Fibroblast of upper back skin (primary cell): Measurements from ENCODE around the gene PRKN.
A peak's percentile ranks its signal among the peaks of the same experiment; 100 is the strongest.
"Not testable (repeated sequence)": the region's sequence is repeated elsewhere in the genome, so short reads cannot be mapped to it uniquely, and the experiment has no call there.

Experiments used
- DNase-seq: peaks from one replicate; pipeline ENCODE4 v3.0.0-alpha.2; 2013

PRKN gene

DNA sequence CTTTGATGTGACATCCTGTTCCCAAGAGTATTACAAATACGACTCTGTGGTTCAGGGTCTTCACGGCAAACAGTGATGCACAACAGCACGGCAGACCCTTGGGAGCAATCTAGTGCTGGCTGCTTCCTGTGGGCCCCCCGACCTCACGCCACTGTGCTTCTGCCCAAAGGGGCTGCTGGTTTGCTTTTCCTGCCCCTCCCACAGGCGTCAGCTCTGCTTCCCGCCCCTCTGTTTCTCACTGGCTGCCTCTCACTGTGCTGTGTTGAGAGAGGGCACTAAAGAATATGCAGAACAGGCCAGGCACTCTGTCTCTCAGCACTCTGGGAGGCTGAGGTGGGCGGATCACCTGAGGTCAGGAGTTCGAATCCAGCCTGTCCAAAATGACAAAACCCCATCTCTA is 899.2 kb downstream of the PRKN start:
- no peak for DNase-seq

DNA sequence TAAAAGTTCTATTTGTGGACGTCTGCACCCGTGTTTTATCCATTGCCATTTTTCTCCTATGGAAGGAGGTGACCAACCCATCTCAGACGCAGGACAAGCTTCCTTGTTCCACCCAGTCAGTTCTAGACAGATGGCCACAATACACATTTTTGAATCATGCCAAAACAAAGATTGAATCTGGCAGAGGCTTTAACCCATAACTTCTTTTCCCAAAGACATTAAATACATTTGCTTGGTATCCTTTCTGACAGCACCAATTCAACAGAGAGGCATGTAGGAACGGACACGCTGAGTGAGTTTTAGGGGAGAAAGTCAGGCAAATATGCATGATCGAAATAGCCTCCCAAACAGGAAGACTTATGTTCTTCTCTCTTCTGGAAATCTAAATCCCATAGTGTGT is 901.1 kb downstream of the PRKN start:
- no peak for DNase-seq

DNA sequence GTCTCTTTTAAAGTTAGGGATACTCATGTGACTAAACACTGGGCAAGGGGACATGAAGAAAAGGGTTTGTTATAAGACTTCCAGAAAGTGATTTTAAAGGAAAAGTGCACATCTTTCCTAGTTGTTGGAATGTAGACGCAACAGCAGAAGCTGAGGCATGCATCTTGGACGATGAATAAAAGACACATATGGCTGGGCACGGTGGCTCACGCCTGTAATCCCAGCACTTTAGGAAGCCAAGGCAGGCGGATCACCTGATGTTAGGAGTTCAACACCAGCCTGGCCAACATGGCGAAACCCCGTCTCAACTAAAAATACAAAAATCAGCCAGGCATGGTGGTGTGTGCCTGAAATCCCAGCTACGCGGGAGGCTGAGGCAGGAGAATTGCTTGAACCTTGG is 905.4 kb downstream of the PRKN start:
- DNase-seq = not testable (repeated sequence)

DNA sequence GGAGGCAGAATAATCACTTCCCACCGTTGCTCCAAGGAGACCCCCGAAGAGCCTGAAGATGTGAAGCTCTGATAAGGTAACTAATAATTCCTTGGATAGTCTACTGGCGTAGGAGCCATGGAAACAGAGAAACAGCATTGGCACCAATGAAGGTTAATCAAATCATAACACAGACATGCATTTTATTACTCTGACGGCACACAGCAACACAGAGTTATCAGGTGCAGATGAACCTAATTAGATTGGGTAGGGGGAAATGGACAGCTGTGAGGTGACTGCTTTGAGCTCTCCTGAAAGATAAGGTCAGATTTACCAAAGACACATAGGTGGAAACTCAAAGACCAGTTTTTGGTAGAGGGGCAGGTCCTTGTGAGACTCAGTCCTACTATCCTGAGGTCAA is 909.7 kb downstream of the PRKN start:
- DNase-seq = no peak

DNA sequence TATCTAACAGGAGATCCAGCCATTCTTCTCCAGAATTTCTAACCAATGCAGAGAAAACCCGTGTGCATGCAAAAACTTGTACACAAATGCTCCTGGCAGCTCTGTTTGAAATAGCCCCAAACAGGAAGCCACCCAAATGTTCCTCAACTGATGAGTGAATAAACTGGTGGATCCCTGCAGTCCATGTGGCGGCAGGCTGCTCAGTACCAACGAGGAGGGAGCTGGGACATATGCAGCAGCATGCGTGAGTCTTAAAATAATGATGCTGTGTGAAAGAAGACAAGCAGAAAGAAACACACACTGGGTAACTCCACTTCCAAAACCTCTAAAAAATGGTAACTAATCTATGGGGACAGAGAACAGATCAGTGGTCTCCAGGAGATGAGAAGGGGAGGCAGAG is 911.6 kb downstream of the PRKN start:
- no peak for DNase-seq

DNA sequence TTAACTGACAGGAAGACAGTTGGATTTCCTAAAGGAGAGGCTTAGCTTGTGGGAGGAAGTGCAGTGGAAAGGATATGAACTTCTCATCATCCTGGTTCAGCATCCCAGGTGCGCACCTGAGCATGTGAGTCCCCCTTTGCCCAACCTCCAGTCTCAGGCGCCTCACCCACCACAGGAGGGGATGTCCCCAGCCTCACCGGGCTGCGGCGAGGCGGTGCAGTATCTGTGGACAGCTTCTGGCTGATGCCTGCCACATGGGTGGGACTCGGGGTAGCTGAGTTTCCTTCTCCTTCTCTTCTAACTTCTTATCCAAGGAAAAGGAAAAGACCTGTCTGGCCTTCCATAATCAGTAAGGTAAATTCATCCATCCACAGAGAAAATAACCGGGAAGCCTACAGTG is 914.4 kb downstream of the PRKN start:
- no peak for DNase-seq

DNA sequence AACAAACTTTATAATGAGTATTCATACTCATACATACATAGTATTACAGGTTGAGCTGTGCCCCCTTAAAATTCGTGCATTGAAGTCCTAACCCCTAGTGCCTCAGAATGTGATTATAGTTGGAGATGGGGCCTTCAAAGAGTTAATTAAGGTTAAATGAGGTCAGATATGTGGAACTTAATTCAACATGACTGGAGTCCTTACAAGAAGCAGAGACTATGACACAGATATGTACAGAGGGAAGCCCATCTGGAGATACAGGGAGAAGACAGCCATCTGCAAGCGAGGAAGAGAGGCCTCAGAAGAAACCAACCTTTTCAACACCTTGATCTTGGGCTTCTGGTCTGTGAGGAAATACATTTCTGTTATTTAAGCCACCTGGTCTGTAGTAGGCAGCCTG is 917.6 kb downstream of the PRKN start:
- no peak for DNase-seq

DNA sequence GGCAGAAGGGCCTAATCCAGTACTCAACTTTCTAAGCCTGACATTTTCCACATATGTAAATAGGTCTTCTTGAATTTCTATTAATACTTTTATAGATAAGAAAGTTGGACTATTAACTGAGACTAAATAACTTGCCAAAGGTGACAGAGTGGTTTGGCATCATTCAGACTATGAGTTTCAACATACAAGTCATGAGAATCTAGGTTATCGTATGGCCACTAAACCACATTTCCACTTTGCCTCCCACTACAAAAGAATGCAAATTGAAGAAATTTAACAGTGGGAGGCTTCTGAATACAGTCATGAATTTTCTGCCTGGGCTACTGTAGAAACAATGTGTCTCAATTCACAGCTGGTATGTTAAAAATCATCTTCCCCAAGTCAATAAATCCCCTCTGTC is 922.7 kb downstream of the PRKN start:
- peak; percentile 31 for DNase-seq

DNA sequence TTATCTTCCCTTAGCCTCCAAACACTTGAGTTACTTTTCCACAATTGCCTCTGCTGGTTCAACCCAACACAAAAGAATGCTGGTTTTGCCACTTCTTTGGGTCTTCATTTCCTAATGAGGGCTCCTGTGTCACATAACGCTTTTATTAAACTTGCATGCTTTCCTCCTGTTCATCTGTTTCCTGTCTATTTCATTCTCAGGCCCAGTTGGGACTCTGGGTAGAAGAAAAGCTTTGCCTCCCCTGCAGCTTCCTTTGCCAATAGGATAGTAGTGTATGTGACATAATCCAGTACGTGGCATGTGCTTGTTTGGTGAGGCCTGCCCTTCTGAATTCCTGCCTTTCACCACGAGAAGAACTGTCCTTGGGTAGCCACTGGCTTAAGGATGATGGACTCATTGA is 924.4 kb downstream of the PRKN start:
- no peak for DNase-seq

DNA sequence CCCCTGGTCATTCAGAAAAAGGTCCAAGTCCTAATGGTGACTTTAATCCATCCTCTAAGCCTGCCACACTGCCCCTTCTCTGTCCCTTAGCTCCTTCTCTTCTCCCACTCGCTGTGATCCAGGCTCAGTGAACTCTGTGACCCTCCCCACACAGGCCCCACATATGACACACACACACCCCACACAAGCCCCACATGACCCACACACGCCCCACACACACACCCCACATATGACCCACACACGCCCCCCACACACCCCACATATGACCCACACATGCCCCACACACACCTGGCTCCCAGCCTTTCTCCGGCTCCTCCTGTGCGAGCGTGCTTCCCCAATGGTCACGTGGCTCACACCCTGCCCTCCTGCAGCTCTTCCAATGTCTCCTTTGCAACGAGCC is 925.3 kb downstream of the PRKN start:
- DNase-seq = no peak

DNA sequence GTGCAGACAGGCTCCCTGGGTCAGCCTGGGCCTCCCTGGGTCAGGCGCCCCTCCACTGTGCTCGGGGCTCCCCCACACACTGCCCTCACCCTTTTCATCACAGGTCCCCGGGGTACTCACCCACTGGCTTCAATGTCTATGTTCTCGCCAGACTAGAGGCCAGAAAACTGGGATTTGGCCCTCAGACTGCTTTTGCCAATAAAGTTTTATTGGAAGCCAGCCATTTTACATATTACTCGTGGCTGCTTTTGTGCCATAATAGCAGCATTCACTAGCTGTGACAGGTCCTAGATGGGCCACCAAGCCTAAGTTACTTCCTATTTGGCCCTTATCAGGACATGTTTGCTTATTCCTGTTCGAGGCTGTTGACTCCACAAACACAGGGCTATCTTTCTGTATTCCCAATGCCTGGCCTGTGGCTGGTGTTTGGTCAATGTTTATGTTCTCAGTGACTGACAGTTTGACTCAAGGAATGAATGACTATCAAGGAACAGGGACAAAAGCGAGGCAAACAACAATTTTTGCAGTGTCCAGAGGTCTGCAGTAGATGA is 928.6 kb downstream of the PRKN start:
- no peak for DNase-seq

DNA sequence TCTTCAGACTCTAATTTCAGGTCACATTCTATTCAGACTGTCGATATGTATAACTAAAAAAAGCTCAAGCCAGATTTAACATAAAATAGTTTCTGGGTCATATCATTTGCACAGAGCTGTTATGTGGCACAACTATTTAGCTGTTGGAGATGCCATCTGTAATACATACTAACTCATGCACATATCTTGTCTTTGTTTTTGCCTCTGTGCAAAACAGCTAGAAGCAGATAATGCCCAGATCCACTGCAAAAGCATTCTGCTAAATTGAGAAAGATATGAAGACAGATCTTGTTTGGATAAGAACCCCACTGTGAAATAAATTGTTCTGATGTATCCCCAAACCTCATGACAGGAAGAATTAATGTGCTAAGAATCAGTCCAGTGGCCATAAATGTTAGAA is 930.9 kb downstream of the PRKN start:
- no peak for DNase-seq

DNA sequence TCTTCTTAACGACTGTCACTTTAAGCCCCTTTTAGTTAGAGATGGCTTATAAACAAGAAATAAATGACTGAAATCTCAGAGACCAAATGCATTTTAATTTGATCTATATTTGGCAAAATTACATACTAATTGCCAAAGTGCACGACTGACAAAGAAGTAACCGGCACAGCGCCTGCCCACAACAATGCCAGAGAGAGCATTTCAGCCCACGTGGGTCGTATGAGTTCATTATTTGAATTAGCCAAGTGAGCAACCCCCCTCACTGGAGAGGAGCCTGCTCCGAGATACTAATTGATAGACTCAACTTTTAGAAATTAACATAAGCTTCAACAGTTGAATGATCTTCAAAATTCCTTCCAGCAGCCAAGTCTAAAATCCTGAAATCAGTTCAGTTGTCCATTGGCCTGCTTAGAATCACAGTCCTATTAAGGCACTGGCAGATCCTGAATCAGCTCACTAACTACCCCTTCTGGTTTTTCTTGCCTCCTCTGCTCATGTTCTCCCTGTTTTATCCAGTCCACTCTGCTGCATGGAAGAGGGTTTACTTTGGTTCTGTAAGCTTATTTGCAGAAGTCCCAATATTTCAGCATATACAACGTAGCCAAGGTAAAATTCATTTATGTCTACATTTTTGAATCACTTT is 934.6 kb downstream of the PRKN start:
- no peak for DNase-seq

DNA sequence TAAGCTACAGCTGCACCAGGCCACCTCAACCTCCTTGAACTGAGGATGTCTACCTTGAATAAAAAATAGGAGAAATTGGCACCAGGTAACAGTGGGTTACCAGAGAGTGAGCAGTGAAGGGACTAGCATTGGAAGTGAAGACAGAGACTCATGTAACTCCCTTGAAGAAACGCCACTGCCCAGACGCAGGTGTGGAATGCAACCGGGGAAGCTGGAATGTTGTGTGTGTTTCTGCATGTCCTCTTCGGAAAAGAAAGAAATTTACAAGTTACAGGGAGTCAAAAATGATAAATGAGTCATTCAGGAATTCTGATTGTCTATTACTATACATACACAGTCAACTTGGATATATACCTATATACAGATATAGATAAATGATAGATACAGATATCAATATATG is 939.0 kb downstream of the PRKN start:
- DNase-seq = no peak

DNA sequence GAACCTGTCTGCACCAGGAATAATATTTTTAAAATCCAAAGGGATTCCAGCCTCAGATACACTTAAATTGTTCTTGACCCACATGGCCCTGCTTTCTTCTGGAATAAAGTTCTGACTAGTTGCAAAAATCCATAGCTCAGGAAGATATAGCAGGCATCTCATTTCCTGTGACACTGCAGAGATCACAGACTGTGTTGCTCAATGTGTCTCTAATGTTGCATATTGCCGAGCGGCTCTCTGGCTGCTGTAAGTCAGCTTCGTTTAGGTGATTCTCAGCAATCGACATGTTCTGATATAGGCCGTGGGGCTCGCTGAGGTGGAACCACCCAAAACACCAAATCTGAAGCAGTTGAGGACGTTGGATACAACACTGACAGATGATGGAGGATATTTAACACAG is 955.4 kb downstream of the PRKN start:
- peak; percentile 38 for DNase-seq

DNA sequence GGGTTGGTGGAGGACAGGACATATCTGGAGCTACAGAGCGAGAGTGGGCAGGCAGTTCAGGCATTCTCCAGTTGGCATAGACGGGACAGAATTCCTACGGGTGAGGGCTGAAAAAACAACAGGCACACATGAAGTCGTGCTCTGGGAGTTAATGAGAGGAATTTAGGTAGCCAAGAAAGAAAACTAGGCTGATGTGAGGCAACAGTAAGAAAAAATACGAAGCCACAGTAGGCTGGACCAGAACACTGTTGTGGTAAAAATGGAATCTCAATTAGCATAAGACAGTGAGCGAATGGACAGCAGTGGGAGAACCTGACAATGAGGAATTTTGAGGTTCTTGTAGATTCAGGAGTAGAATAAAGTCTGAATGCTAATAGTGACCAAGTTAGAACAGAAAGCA is 965.6 kb downstream of the PRKN start:
- DNase-seq = no peak

DNA sequence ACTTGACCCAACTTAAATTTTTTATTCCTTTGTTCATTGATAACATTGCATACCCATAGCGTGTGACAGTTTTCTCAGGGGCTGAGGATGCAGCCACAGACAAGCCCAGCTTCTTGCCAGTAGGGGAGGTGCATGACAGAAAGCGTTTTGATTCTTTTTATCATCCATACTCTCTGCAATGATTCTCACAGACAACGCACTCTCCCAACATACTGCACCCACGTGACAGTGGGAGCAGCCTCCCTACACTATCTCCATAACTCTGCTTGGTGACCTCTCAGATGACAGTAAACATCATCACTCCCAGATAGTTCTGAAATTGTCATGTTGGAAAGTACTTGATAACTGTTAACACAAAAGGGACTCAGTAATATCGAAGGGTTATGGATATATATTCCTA is 972.5 kb downstream of the PRKN start:
- no peak for DNase-seq

DNA sequence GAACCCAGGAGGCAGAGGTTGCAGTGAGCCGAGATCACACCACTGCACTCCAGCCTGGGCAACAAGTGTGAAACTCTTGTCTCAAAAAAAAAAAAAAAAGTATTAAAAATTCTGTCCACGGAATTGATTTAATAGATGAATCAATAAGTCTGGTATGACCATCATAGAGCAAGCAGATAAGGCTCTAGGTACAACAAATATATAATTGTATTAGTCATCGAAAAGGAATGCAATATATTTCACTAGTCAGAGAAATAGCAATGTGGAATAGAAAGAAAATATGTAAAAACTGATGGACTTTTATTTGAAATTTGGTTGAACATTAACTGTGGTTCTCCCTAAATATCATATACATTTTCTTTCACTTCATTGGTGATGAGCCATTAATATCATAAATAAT is 976.9 kb downstream of the PRKN start:
- DNase-seq = peak; percentile 50

DNA sequence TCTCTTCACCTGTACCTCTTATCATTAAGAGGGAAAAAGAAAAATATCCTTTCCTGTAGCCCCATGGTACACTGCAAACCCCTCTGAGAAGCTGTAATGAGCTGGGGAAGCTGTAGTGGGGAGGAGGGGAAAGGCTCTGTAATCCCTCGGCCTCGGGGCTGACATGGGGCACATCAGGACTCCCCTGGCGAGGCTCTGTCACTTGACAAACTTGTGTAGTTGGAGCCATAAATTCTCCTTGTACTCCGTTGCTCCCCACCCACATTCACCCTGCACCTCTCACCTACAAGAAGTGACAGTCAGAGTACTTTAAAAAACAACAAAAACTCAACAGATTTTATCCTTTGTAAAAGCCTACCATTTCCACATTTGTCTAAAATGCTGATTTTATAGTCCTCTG is 978.0 kb downstream of the PRKN start:
- no peak for DNase-seq

DNA sequence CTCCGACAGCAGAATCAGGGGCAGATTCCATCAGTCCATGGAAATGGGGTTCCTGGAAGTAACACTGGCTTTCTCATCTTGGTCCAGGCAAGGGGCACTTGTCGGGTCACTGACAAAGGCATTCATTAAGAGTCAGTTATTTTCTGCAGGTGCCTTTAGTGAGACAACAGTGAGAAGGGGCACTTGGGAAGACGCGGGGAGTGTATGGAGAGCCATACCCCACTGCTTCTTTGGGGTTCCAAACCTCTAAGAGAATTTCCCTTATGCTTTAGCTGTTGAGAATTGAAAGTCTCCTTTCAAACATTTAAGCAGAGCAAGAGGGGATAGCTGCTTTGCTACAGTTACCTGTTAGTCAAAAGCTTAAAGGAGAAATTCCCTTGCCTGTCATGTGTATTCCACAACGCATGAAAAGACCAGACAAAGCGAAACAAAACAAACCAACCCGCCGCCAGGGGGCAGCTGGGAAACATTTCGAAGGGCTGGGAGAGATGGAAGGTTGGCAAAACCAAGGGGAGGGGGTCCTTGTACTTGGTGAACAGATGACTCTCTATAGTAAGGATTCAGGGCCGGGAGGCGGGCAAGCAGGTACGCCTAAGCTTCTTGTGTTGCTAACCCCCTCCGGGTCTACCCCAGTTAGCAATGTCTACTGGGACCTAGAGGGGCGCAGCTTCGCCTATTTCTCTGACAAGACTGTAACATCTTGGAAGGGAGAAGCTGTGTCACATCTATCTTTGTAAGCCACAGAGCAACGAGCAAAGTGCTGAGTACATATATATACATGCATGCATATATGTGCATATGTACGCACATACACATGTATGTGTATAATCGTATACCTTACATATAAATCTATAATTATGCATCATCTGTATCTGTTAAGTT is 978.8 kb downstream of the PRKN start:
- peak; percentile 47 for DNase-seq

DNA sequence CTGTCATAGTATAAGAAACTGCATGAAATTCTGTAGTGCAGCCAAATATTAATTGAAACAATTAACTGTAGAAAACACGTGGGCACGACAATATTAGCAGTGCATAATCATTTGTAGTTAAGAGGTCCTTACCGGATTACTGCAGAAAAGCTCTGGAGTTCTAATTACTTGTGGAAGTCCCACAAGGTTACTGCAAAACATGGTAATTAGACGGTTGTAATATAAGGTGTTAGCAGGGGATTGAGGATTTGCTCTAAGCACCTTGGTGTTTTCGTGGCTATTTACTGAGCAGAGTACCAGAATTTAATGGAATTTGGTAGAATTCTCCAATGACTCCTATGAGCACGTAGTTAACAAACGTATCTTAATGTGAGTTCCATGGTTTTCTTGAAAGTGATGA is 980.1 kb downstream of the PRKN start:
- DNase-seq = no peak

DNA sequence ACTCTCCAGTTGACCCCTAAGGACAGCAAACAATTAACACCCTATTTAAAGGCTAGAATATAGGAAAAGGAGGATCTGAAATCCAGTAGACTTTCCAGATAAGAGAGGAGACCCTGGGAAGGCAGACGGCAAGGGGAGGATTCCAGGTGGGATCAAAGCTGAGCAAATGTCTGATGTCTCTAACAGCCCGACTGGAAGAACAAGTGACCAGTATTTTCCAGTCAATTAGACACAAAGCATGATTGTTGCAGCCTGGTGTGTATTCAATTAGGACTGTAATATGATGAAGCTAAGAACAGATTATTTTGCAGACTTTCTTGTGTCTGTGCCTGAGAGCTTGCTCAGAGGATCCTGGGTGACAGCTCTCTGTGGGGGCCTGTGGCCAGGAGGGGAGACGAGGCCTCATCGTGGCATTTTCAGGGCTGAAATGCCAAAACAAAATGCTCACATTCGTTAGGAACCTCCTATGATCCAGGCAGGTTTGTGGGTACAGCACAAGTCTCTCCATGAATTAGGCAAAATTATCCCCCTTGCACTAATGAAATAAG is 981.9 kb downstream of the PRKN start:
- DNase-seq = no peak

DNA sequence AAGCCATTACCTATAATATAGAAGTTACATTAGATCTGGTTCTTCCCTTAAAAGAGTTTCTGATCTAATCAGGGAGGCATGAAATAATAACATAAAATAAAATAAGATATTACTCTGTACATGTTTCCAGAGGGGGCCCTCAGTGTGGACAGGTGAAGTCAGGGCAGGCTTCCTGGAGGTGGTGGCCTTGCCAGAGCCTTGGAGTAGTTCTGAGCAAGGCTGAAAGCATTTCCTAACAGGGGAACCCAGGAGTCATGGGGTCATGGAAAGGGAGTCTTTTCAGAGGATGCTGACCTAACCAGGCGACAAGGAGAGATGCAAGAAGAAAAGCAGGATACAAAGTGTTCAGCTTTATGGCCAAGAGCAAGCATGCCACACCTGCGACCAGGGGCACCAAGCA is 982.4 kb downstream of the PRKN start:
- DNase-seq = no peak
